MCF 10A (cell line): ENCODE measurements around the gene ZNF718. TPM values are rescaled to one million over a fixed set of nuclear protein-coding genes. Genes with fewer than 3 reads are reported as not detected.
"Not testable (repeated sequence)": the region's sequence is repeated elsewhere in the genome, so short reads cannot be mapped to it uniquely, and the experiment has no call there.

Experiments used
- BruUV-seq: library from RNA; stranded (reverse); fragments of 400-500 nt; replicated peaks from 2 replicates; lab custom pipeline; 2021; lab: Mats Ljungman, UMichigan
- CTCF ChIA-PET: fragments of 300-600 bp; sonication (Branson Sonifier 250); formaldehyde crosslinking; extraction: SDS; loops from one replicate; lab custom pipeline; 2021; ENCODE audit warnings: antibody characterized with exemption, inconsistent platforms; lab: Yijun Ruan, JAX
- POLR2A ChIA-PET: fragments of 300-600, 350-650 bp; sonication (Branson Sonifier 250); formaldehyde crosslinking; extraction: SDS; loops from one replicate; lab custom pipeline; 2020; ENCODE audit warnings: antibody characterized with exemption, inconsistent platforms; lab: Yijun Ruan, JAX
- DNase-seq: peaks from one replicate; pipeline ENCODE4 v3.0.0-alpha.2; 2018; ENCODE audit not compliant: unreplicated experiment
- H3K27ac Mint-ChIP-seq: one replicate; pipeline ENCODE4 v1.8.0; 2022; ENCODE audit warnings: mild to moderate bottlenecking, low read depth, mixed read lengths; ENCODE audit not compliant: unreplicated experiment
- H3K27me3 Mint-ChIP-seq: one replicate; pipeline ENCODE4 v1.8.0; 2022; ENCODE audit warnings: mixed read lengths; ENCODE audit not compliant: insufficient read depth, unreplicated experiment
- H3K36me3 Mint-ChIP-seq: one replicate; pipeline ENCODE4 v1.8.0; 2022; ENCODE audit warnings: mild to moderate bottlenecking, moderate library complexity, mixed read lengths; ENCODE audit not compliant: insufficient read depth, unreplicated experiment
- H3K4me1 Mint-ChIP-seq: one replicate; pipeline ENCODE4 v1.8.0; 2022; ENCODE audit warnings: mixed read lengths; ENCODE audit not compliant: insufficient read depth, unreplicated experiment
- H3K4me3 Mint-ChIP-seq: one replicate; pipeline ENCODE4 v1.8.0; 2022; ENCODE audit warnings: mild to moderate bottlenecking, moderate library complexity, mixed read lengths; ENCODE audit not compliant: unreplicated experiment
- H3K9me3 Mint-ChIP-seq: one replicate; pipeline ENCODE4 v1.8.0; 2022; ENCODE audit warnings: mixed read lengths; ENCODE audit not compliant: unreplicated experiment
- CTCF ChIP-seq: fragments of 200-600 bp; IDR thresholded peaks from one replicate; pipeline ENCODE4 v1.8.0; 2022; ENCODE audit warnings: antibody characterized with exemption, mild to moderate bottlenecking; ENCODE audit not compliant: unreplicated experiment
- intact Hi-C: fragments of 100-400 bp; cut with micrococcal nuclease; formaldehyde crosslinking; loops from 2 replicates; pipeline ENCODE4 v1.14.1; 2022
- total RNA-seq: library from RNA; stranded (reverse); gene quantifications from 2 replicates; pipeline ENCODE4 v1.2.3, GENCODE V29; 2022

ZNF718 gene
- total RNA-seq, 1 experiment from 2014 or later, result 10.8 TPM

- Mint-ChIP-seq H3K4me3 (no peak overlapping the region), H3K27me3 (no peaks in the 10 kb centered on the region), H3K9me3 (peaks cover 34% of the 10 kb centered on the region), H3K27ac (no peak overlapping the region), H3K36me3 (peaks cover 6% of the 10 kb centered on the region), H3K4me1 (no peaks in the 10 kb centered on the region)
- CTCF ChIA-PET, result no interaction called here
- POLR2A ChIA-PET, result no interaction called here
- no TSS peak for BruUV-seq
- intact Hi-C loops, result no loop called here
- no peak for DNase-seq
- no peak for TF ChIP-seq CTCF
Measured at GRCh38 chr4:200936-201335, 76.6 kb downstream of the ZNF718 start.

DNA sequence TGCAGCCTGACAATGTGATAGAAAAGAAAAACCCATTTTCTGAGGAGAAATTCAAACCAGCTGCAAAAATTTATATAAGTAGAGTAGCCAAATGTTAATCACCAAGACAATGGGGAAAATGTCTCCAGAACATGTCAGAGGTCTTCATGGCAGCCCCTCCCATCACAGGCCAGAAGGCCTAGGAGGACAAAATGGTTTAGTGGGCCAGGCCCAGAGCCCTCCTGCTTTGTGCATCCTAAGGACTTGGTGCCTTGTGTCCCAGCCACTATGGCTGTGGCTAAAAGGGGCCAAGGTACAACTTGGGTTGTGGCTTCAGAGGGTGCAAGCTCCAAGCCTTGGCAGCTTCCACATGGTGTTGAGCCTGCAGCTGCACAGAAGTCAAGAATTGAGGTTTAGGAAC is 78.5 kb downstream of the ZNF718 start:
- intact Hi-C loops, POLR2A ChIA-PET: not testable (repeated sequence)
- peaks cover 34% of the 10 kb centered on the region for H3K9me3 Mint-ChIP-seq

DNA sequence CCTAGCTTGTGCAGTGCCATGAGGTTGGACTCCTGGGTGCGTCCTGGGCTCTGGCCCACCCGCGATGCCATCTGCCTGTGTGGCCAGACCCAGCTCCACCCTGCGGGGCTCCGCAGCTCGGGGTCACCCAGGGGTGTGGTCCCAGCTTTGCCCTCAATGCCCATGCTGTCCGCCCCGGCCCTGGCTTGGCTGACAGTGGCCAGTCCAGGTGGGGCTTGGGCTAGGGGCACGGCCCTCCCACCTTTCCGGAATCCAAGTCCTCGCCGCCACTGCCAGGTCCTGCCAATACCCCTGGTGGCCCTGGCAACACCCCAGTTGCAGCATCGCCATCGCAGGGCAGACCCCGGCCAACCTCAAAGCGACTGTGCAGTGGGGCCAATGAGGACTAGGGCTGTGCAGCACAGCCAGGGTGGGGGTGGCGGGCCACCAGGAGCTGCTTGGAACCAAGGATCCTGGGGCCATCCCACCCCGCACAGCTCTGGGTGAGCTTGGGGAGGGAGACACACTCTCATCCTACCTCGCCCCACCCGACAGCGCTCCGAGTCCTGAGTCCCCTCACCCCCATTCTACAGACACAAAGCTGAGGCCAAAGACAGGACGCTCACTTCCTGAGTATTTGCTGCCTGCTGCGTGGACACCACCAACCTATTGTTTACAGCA is 80.9 kb downstream of the ZNF718 start:
- POLR2A ChIA-PET, result no interaction called here
- no peak for DNase-seq
- no TSS peak for BruUV-seq
- Mint-ChIP-seq H3K27me3 (no peaks in the 10 kb centered on the region), H3K27ac (no peak overlapping the region), H3K9me3 (peaks cover 28% of the 10 kb centered on the region), H3K36me3 (no peaks in the 10 kb centered on the region), H3K4me3 (no peak overlapping the region), H3K4me1 (no peaks in the 10 kb centered on the region)
- no peak for TF ChIP-seq CTCF
- CTCF ChIA-PET, result no interaction called here
- intact Hi-C loops, result no loop called here

More for the DNA sequence above, 78.5 kb downstream of the ZNF718 start:
- H3K27ac Mint-ChIP-seq, H3K36me3 Mint-ChIP-seq, CTCF ChIA-PET, H3K4me1 Mint-ChIP-seq, H3K27me3 Mint-ChIP-seq, BruUV-seq, H3K4me3 Mint-ChIP-seq: not testable (repeated sequence)
- DNase-seq, result peak; percentile 4

- ChIA-PET CTCF (no interaction called here), POLR2A (no interaction called here)
- BruUV-seq, result no TSS peak
- H3K4me3 Mint-ChIP-seq, result no peak overlapping the region
- H3K36me3 Mint-ChIP-seq, result no peaks in the 10 kb centered on the region
- peaks cover 27% of the 10 kb centered on the region for H3K9me3 Mint-ChIP-seq
- no peaks in the 10 kb centered on the region for H3K27me3 Mint-ChIP-seq
- H3K4me1 Mint-ChIP-seq, result no peaks in the 10 kb centered on the region
- no peak for TF ChIP-seq CTCF
- H3K27ac Mint-ChIP-seq, result no peak overlapping the region
- intact Hi-C loops, result no loop called here
- DNase-seq, result no peak
Measured at GRCh38 chr4:206054-206453, 81.8 kb downstream of the ZNF718 start.

GRCh38 chr4:208416-209096 is 84.3 kb downstream of the ZNF718 start:
- intact Hi-C loops, H3K36me3 Mint-ChIP-seq, POLR2A ChIA-PET, H3K27me3 Mint-ChIP-seq, CTCF ChIA-PET, H3K4me1 Mint-ChIP-seq, BruUV-seq, H3K4me3 Mint-ChIP-seq, H3K27ac Mint-ChIP-seq, DNase-seq: not testable (repeated sequence)
- peaks cover 18% of the 10 kb centered on the region for H3K9me3 Mint-ChIP-seq
